Measurements from ENCODE around the gene PHRF1. TPM values are rescaled to one million over a fixed set of nuclear protein-coding genes. Genes with fewer than 3 reads are reported as not detected.

The PHRF1 gene
- total and polyA plus RNA-seq, 5 donors from 2014 or later, result 3.8 to 43.8 (median 5.5) TPM

- no peak overlapping the region for H3K4me3 ChIP-seq (ENCODE audit: low read depth, low read length)
- Mint-ChIP-seq H3K9me3 (peaks cover 0 to 1% (median 0%) of the 10 kb centered on the region in 7 donors), H3K4me3 (peak overlapping the region; percentile 30 to 75 (median 62)), H3K4me1 (peaks cover 0 to 26% (median 11%) of the 10 kb centered on the region in 4 donors), H3K36me3 (peaks cover 37% of the 10 kb centered on the region), H3K27ac (peak overlapping the region; percentile 95 to 99 (median 98)), H3K27me3 (no peaks in the 10 kb centered on the region)
- H3K4me1 ChIP-seq (ENCODE audit: control insufficient read depth, insufficient read depth, low read length, poor library complexity, severe bottlenecking), result peaks cover 16% of the 10 kb centered on the region
- peak overlapping the region; percentile 74 for H3K27ac ChIP-seq (ENCODE audit: insufficient read depth, low read length, poor library complexity, severe bottlenecking)
- H3K9me3 ChIP-seq (ENCODE audit: control insufficient read depth in 2 of 2, low read length in 2 of 2), result no peaks in the 10 kb centered on the region
- peaks cover 75% of the 10 kb centered on the region for H3K36me3 ChIP-seq (ENCODE audit: control insufficient read depth, insufficient read depth, low read length)
- H3K27me3 ChIP-seq (ENCODE audit: control insufficient read depth, insufficient read depth, low read length), result no peaks in the 10 kb centered on the region
- ATAC-seq (ENCODE audit: low read depth in 2 of 2) (peak; percentile 92), DNase-seq (peak; percentile 54 to 80 (median 70))
Measured at GRCh38 chr11:587978-588380, 11.7 kb downstream of the PHRF1 start.

DNA sequence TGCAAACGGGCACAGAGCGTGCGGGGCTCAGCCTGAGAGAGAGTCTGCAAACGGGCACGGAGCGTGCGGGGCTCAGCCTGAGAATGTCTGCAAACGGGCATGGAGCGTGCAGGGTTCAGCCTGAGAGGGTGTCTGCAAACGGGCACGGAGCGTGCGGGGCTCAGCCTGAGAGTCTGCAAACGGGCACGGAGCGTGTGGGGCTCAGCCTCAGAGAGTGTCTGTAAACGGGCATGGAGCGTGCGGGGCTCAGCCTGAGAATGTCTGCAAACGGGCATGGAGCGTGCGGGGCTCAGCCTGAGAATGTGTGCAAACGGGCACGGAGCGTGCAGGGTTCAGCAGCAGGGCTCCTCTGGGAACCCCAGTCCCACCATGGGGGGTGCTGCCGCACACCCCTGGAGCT lies 13.5 kb downstream of the PHRF1 start:
- no peaks in the 10 kb centered on the region for H3K9me3 Mint-ChIP-seq
- Histone ChIP-seq H3K36me3 (ENCODE audit: control insufficient read depth, insufficient read depth, low read length) (peaks cover 76% of the 10 kb centered on the region), H3K9me3 (ENCODE audit: control insufficient read depth in 2 of 2, low read length in 2 of 2) (no peaks in the 10 kb centered on the region), H3K27me3 (ENCODE audit: control insufficient read depth, insufficient read depth, low read length) (no peaks in the 10 kb centered on the region), H3K4me3 (ENCODE audit: low read depth, low read length) (no peak overlapping the region), H3K4me1 (ENCODE audit: control insufficient read depth, insufficient read depth, low read length, poor library complexity, severe bottlenecking) (peaks cover 16% of the 10 kb centered on the region), H3K27ac (ENCODE audit: insufficient read depth, low read length, poor library complexity, severe bottlenecking) (no peak overlapping the region)
- DNase-seq (no peak), ATAC-seq (ENCODE audit: low read depth in 2 of 2) (no peak)
- peaks cover 43% of the 10 kb centered on the region for H3K36me3 Mint-ChIP-seq
- H3K27ac Mint-ChIP-seq, result peak overlapping the region in 2 of 3 donors; percentile 43 to 65
- no peak overlapping the region for H3K4me3 Mint-ChIP-seq
- H3K27me3 Mint-ChIP-seq, result no peaks in the 10 kb centered on the region
- peaks cover 0 to 26% (median 11%) of the 10 kb centered on the region in 4 donors for H3K4me1 Mint-ChIP-seq

DNA sequence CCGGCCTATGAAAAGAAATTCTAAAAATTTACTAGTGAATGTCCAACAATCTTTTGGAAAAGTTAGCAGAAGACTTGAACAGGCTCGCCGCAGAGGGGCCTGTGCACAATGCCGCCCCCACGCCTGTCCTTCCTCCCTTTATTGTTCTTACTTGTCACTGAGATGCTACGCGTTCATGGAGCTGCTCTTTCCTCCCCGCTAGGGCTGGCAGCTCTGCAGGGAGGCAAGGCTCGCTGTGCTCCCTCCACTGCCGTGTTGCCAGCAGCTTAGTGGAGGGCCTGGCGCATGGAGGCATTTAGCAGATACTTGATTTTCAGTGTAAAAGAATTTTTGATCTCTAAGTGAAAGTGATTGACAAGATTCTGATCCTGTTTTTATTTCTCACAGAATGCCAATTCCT lies 14.7 kb downstream of the PHRF1 start:
- H3K4me3 ChIP-seq (ENCODE audit: low read depth, low read length), result no peak overlapping the region
- DNase-seq, result no peak
- ATAC-seq (ENCODE audit: low read depth in 2 of 2), result no peak
- Mint-ChIP-seq H3K36me3 (peaks cover 43% of the 10 kb centered on the region), H3K9me3 (no peaks in the 10 kb centered on the region), H3K27me3 (no peaks in the 10 kb centered on the region), H3K4me1 (peaks cover 0 to 26% (median 11%) of the 10 kb centered on the region in 4 donors), H3K4me3 (no peak overlapping the region), H3K27ac (no peak overlapping the region)
- H3K9me3 ChIP-seq (ENCODE audit: control insufficient read depth in 2 of 2, low read length in 2 of 2), result no peaks in the 10 kb centered on the region
- H3K27ac ChIP-seq (ENCODE audit: insufficient read depth, low read length, poor library complexity, severe bottlenecking), result no peak overlapping the region
- H3K27me3 ChIP-seq (ENCODE audit: control insufficient read depth, insufficient read depth, low read length), result no peaks in the 10 kb centered on the region
- H3K4me1 ChIP-seq (ENCODE audit: control insufficient read depth, insufficient read depth, low read length, poor library complexity, severe bottlenecking), result peaks cover 16% of the 10 kb centered on the region
- H3K36me3 ChIP-seq (ENCODE audit: control insufficient read depth, insufficient read depth, low read length), result peaks cover 85% of the 10 kb centered on the region

- H3K4me1 ChIP-seq (ENCODE audit: control insufficient read depth, insufficient read depth, low read length, poor library complexity, severe bottlenecking), result peaks cover 9% of the 10 kb centered on the region
- no peak overlapping the region for H3K4me3 ChIP-seq (ENCODE audit: low read depth, low read length)
- ATAC-seq (ENCODE audit: low read depth in 2 of 2) (no peak), DNase-seq (no peak)
- no peak overlapping the region for H3K27ac Mint-ChIP-seq
- H3K4me3 Mint-ChIP-seq, result no peak overlapping the region
- no peaks in the 10 kb centered on the region for H3K9me3 ChIP-seq (ENCODE audit: control insufficient read depth in 2 of 2, low read length in 2 of 2)
- H3K27ac ChIP-seq (ENCODE audit: insufficient read depth, low read length, poor library complexity, severe bottlenecking), result no peak overlapping the region
- no peaks in the 10 kb centered on the region for H3K9me3 Mint-ChIP-seq
- H3K27me3 ChIP-seq (ENCODE audit: control insufficient read depth, insufficient read depth, low read length), result no peaks in the 10 kb centered on the region
- peaks cover 81% of the 10 kb centered on the region for H3K36me3 ChIP-seq (ENCODE audit: control insufficient read depth, insufficient read depth, low read length)
- H3K4me1 Mint-ChIP-seq, result peaks cover 0 to 17% (median 8%) of the 10 kb centered on the region in 4 donors
- H3K36me3 Mint-ChIP-seq, result peaks cover 34% of the 10 kb centered on the region
- no peaks in the 10 kb centered on the region for H3K27me3 Mint-ChIP-seq
Measured at GRCh38 chr11:592501-592900, 16.2 kb downstream of the PHRF1 start.

GRCh38 chr11:592918-593317 lies 16.6 kb downstream of the PHRF1 start:
- no peaks in the 10 kb centered on the region for H3K9me3 ChIP-seq (ENCODE audit: control insufficient read depth in 2 of 2, low read length in 2 of 2)
- no peaks in the 10 kb centered on the region for H3K27me3 ChIP-seq (ENCODE audit: control insufficient read depth, insufficient read depth, low read length)
- Mint-ChIP-seq H3K27me3 (no peaks in the 10 kb centered on the region), H3K36me3 (peaks cover 31% of the 10 kb centered on the region), H3K9me3 (no peaks in the 10 kb centered on the region), H3K4me1 (peaks cover 0 to 12% (median 4%) of the 10 kb centered on the region in 4 donors), H3K4me3 (no peak overlapping the region), H3K27ac (peak overlapping the region in 1 of 3 donors; percentile 60)
- H3K4me1 ChIP-seq (ENCODE audit: control insufficient read depth, insufficient read depth, low read length, poor library complexity, severe bottlenecking), result peaks cover 5% of the 10 kb centered on the region
- H3K27ac ChIP-seq (ENCODE audit: insufficient read depth, low read length, poor library complexity, severe bottlenecking), result no peak overlapping the region
- peaks cover 81% of the 10 kb centered on the region for H3K36me3 ChIP-seq (ENCODE audit: control insufficient read depth, insufficient read depth, low read length)
- ATAC-seq (ENCODE audit: low read depth in 2 of 2) (no peak), DNase-seq (no peak)
- H3K4me3 ChIP-seq (ENCODE audit: low read depth, low read length), result no peak overlapping the region

DNA sequence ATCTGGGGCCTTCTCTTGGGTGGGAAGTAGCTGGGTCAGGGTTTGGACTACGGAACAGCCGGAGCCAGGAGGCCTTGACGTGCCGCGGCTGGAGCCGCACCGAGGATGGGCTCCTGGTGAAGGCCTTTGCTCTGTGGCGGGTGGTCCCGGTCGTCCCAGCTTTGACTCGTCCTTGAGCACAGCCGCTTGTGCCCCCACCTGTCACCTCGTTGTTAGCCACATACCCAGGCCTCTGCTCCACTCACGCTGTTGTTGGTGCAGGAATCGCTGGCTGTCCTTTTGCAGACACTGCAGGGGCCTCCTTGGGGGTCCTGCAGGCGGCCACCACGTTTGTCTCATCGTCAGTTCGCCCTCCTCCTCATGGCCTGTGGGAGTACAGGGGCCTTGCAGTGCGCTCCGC lies 17.1 kb downstream of the PHRF1 start:
- no peak for DNase-seq
- H3K27ac ChIP-seq (ENCODE audit: insufficient read depth, low read length, poor library complexity, severe bottlenecking), result no peak overlapping the region
- H3K27ac Mint-ChIP-seq, result peak overlapping the region in 1 of 3 donors; percentile 60
- H3K27me3 Mint-ChIP-seq, result no peaks in the 10 kb centered on the region
- H3K36me3 ChIP-seq (ENCODE audit: control insufficient read depth, insufficient read depth, low read length), result peaks cover 83% of the 10 kb centered on the region
- H3K27me3 ChIP-seq (ENCODE audit: control insufficient read depth, insufficient read depth, low read length), result no peaks in the 10 kb centered on the region
- no peak overlapping the region for H3K4me3 ChIP-seq (ENCODE audit: low read depth, low read length)
- H3K4me1 ChIP-seq (ENCODE audit: control insufficient read depth, insufficient read depth, low read length, poor library complexity, severe bottlenecking), result peaks cover under 1% of the 10 kb centered on the region
- H3K36me3 Mint-ChIP-seq, result peaks cover 28% of the 10 kb centered on the region
- ATAC-seq (ENCODE audit: low read depth in 2 of 2), result no peak
- no peaks in the 10 kb centered on the region for H3K9me3 ChIP-seq (ENCODE audit: control insufficient read depth in 2 of 2, low read length in 2 of 2)
- peaks cover 0 to 8% (median under 1%) of the 10 kb centered on the region in 4 donors for H3K4me1 Mint-ChIP-seq
- H3K9me3 Mint-ChIP-seq, result no peaks in the 10 kb centered on the region
- peak overlapping the region in 1 of 4 donors; percentile 58 for H3K4me3 Mint-ChIP-seq

DNA sequence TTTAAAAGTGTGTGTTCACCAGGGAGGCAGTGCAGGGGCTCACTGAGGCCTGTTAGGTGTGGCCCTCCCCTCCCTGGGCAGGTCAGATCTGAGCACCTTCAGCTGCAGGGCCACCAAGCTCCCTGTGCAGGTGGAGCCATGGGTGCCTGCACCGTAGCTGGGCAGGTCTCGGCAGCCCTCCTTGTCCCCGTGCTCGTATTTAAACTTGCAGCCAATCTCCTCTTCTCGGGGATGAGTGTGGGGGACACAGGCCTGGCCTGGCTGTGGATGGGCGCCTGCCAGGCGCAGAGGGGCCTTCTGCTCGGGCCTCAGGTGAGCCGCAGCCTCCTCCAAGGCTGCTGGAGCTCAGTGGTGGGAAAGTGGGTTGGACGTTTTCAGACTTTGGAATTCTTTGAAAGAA lies 19.1 kb downstream of the PHRF1 start:
- no peak overlapping the region for H3K4me3 ChIP-seq (ENCODE audit: low read depth, low read length)
- H3K9me3 Mint-ChIP-seq, result no peaks in the 10 kb centered on the region
- no peak overlapping the region for H3K4me3 Mint-ChIP-seq
- H3K4me1 ChIP-seq (ENCODE audit: control insufficient read depth, insufficient read depth, low read length, poor library complexity, severe bottlenecking), result no peaks in the 10 kb centered on the region
- H3K27me3 Mint-ChIP-seq, result no peaks in the 10 kb centered on the region
- H3K27me3 ChIP-seq (ENCODE audit: control insufficient read depth, insufficient read depth, low read length), result no peaks in the 10 kb centered on the region
- H3K9me3 ChIP-seq (ENCODE audit: control insufficient read depth in 2 of 2, low read length in 2 of 2), result no peaks in the 10 kb centered on the region
- H3K27ac Mint-ChIP-seq, result no peak overlapping the region
- no peaks in the 10 kb centered on the region for H3K4me1 Mint-ChIP-seq
- peaks cover 80% of the 10 kb centered on the region for H3K36me3 ChIP-seq (ENCODE audit: control insufficient read depth, insufficient read depth, low read length)
- no peak for DNase-seq
- H3K27ac ChIP-seq (ENCODE audit: insufficient read depth, low read length, poor library complexity, severe bottlenecking), result no peak overlapping the region
- peaks cover 25% of the 10 kb centered on the region for H3K36me3 Mint-ChIP-seq
- no peak for ATAC-seq (ENCODE audit: low read depth in 2 of 2)

DNA sequence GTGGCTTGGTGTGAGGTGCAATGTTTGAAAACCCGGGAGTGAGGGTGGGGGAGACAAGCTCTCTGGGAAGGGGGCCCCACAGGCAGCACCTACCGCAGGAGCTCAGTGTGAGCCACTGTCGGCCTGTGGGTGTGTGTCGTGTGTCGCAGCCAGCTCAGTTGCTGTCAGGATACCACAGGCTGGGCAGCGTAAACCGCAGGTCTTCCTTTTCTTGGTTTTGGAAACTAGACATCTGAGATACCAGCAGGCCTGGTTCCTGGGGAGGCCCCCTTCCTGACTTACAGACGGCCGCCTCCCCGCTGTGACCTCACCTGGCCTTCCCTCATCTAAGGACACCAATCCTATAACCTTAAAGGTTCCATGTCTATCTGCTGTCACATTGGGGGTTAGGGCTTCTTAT lies 20.1 kb downstream of the PHRF1 start:
- Mint-ChIP-seq H3K9me3 (no peaks in the 10 kb centered on the region), H3K27me3 (no peaks in the 10 kb centered on the region), H3K4me3 (no peak overlapping the region), H3K27ac (no peak overlapping the region), H3K36me3 (peaks cover 19% of the 10 kb centered on the region), H3K4me1 (no peaks in the 10 kb centered on the region)
- ATAC-seq (ENCODE audit: low read depth in 2 of 2), result no peak
- Histone ChIP-seq H3K4me3 (ENCODE audit: low read depth, low read length) (no peak overlapping the region), H3K4me1 (ENCODE audit: control insufficient read depth, insufficient read depth, low read length, poor library complexity, severe bottlenecking) (no peaks in the 10 kb centered on the region), H3K36me3 (ENCODE audit: control insufficient read depth, insufficient read depth, low read length) (peaks cover 80% of the 10 kb centered on the region), H3K27me3 (ENCODE audit: control insufficient read depth, insufficient read depth, low read length) (no peaks in the 10 kb centered on the region), H3K27ac (ENCODE audit: insufficient read depth, low read length, poor library complexity, severe bottlenecking) (no peak overlapping the region), H3K9me3 (ENCODE audit: control insufficient read depth in 2 of 2, low read length in 2 of 2) (no peaks in the 10 kb centered on the region)
- no peak for DNase-seq

Measured in CD4-positive, CD25-positive, alpha-beta regulatory T cell (primary cell).